ENCODE measurements around the gene ANGPTL8. TPM values are rescaled to one million over a fixed set of nuclear protein-coding genes. Genes with fewer than 3 reads are reported as not detected.

Gene ANGPTL8, protein sequence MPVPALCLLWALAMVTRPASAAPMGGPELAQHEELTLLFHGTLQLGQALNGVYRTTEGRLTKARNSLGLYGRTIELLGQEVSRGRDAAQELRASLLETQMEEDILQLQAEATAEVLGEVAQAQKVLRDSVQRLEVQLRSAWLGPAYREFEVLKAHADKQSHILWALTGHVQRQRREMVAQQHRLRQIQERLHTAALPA
- total RNA-seq: not detected in 2 replicates

DNA sequence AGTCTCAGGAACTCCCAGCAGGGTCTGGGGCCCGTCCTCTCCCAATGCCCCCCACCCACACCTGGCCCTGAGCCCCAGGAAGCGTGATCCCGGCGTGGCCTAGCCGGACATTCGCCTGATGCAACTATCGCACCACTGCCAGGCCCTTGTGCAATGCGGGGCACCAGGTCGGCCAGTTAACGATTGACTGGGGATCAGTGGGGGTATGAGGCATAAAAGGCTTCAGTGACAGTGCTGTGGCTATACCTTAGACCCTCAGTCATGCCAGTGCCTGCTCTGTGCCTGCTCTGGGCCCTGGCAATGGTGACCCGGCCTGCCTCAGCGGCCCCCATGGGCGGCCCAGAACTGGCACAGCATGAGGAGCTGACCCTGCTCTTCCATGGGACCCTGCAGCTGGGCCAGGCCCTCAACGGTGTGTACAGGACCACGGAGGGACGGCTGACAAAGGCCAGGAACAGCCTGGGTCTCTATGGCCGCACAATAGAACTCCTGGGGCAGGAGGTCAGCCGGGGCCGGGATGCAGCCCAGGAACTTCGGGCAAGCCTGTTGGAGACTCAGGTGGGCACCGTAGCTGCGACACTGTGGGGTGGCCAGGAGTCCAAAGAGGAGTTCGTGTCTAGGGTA lies at the start of gene ANGPTL8:
ANGPTL8 (plus strand) TSS at position 243 of the 624 bp plus-strand sequence; CDS start at position 262, 19 bp downstream.

DNA sequence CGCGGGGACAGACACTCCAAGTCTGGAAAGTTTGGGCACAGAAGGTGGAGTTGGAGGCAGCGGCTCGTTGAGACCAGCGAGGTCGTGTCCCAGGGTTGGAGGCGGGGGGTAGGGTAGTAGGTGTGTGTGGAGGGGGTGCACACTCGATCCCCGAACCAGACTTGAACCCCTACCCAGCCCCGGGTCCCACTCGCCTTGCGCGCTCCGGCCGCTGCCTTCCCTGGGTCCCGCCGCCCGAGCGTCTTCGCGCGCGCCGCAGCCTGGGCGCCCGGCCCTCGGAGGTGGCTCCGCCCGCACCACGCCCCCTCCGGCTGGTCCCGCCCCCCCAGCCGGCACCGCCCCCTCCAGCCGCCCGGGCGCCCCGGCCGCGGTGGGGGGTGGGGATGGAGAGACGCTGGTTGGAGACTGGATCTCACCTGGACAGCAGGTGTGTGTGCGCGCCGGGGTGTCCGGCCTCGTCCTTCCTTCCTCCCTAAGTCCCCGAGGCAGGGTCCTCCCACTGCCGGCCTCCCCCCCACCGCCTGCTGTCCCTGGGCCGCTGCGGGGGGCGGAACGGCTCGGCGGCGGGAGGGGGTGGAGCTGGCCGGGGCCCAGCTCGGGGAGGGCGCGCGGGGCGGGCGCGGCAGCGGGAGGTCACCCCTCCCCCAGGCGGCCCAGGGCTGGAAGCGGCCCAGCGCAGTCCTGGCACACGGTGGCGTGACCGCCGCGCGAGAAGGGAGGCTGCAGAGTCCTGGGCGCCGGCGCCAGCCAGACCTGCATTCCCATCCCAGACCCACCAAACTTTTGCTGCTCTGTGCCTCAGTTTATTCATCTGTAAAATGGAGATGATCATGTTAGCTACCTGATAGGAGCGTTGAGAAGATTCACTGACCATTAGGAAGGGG lies 41.9 kb upstream of the ANGPTL8 start, which contains the start of gene KANK2:
KANK2 (minus strand) TSS at position 255 of the 884 bp plus-strand sequence. CDS start 3,034 bp downstream, outside the sequence.

DNA sequence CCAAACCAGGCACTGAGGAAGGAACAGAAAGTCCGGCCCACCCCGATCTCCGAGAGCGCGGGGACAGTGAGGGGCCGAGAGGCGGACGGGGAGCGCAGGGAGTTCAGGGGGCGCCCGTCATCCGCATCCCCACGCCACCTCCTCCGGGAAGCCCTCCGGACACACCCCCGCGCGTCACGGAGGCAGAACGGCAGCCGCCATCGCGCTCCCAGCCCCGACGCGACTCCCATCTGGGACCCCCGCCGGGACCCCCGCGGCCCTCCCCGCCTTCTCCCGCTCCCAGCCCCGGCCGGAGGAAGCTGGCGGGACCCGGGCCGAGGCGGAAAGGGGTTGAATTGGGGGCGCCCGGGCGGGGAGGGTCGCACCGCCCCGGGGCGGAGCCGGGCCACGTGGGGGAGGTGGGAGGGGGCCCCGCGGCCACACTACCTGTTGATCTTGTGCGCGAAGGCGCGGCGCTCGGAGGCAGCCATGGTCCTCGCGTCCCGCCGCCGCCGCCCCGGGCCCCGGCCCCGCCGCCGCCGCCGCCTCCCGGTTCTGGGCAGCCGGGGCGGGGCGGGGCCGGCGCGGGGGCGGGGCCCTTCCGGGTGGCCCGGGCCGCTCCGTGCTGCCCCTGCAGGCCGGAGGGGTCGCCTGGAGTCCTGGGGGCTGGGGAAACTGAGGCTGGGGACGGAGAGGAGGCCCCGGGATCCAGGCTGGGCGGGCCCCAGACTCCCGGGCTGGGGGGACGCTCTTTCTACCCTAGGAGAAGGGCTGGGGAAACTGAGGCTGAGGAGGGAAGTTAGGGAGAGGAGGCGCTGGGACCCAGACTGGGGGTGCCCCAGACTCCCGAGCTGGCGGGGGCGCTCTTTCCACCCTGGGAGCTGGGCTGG lies 22.8 kb downstream of the ANGPTL8 start, which contains the start of gene DOCK6:
DOCK6 (minus strand) TSS at position 554 of the 869 bp plus-strand sequence; CDS start at position 470, 84 bp downstream.

Other genes with a start within 250 kb of the ANGPTL8 start
- gene LDLR, start 150.2 kb upstream of the ANGPTL8 start, total RNA-seq: 327 and 357 TPM in 2 replicates
- gene SPC24, start 83.8 kb upstream of the ANGPTL8 start, total RNA-seq: 78.5 and 86.5 TPM in 2 replicates
- 294 and 298 TPM in 2 replicates for gene KANK2, start 42.1 kb upstream of the ANGPTL8 start, total RNA-seq
- gene DOCK6, start 22.9 kb downstream of the ANGPTL8 start, total RNA-seq: 25.2 and 26.8 TPM in 2 replicates
- gene TSPAN16, start 56.5 kb downstream of the ANGPTL8 start, total RNA-seq: not detected in 2 replicates
- gene RAB3D, start 100.0 kb downstream of the ANGPTL8 start, total RNA-seq: 6.6 and 9.0 TPM in 2 replicates
- 181 and 221 TPM in 2 replicates for gene TMEM205, start 106.6 kb downstream of the ANGPTL8 start, total RNA-seq
- 12.6 and 12.7 TPM in 2 replicates for gene CCDC159, start 106.9 kb downstream of the ANGPTL8 start, total RNA-seq
- 21.4 and 33.2 TPM in 2 replicates for gene PLPPR2, start 115.8 kb downstream of the ANGPTL8 start, total RNA-seq
- 1.7 and 2.5 TPM in 2 replicates for gene SWSAP1, start 135.0 kb downstream of the ANGPTL8 start, total RNA-seq
- gene EPOR, start 144.7 kb downstream of the ANGPTL8 start, total RNA-seq: 9.0 and 13.8 TPM in 2 replicates
- gene RGL3, start 179.7 kb downstream of the ANGPTL8 start, total RNA-seq: not detected in 2 replicates
- gene ODAD3, start 195.5 kb downstream of the ANGPTL8 start, total RNA-seq: under 0.01 and 0.89 TPM in 2 replicates
- gene PRKCSH, start 196.0 kb downstream of the ANGPTL8 start, total RNA-seq: 183 and 227 TPM in 2 replicates
- not detected in 2 replicates for gene ELAVL3, start 241.4 kb downstream of the ANGPTL8 start, total RNA-seq